HL-60/S4 treated with retinoic acid at 250 ng/mL for 4 days and 3 days (cell line): ENCODE data around the gene ZNF385C.

Source experiments
- in situ Hi-C: fragments of 300-500 bp; cut with MboI; formaldehyde crosslinking; loops from 2 replicates; pipeline ENCODE4 v1.7.0; 2022; ENCODE audit warnings: low sequenced_read_pairs

The ZNF385C gene

GRCh38 chr17:42110301-42111264 lies 12.3 kb upstream of the ZNF385C start:
- in situ Hi-C loops = loop anchor here (10.0 to 25.0 kb wide), 2 partner anchors 146 to 373 kb away; partner anchors contain the start of genes CNP and HAP1

- in situ Hi-C loops = loop anchor here (25.0 kb wide), 1 partner anchor 372 kb away; the partner anchor contains the start of gene HAP1
Observed at GRCh38 chr17:42109086-42109485, 10.8 kb upstream of the ZNF385C start.

- in situ Hi-C loops = loop anchor here (25.0 kb wide), 1 partner anchor 371 kb away; the partner anchor contains the start of gene HAP1
Observed at GRCh38 chr17:42107597-42108576, 9.6 kb upstream of the ZNF385C start.

- in situ Hi-C loops = loop anchor here (25.0 kb wide), 1 partner anchor 370 kb away; the partner anchor contains the start of gene HAP1
Observed at GRCh38 chr17:42107124-42107523, 8.9 kb upstream of the ZNF385C start.

- in situ Hi-C loops = loop anchor here (25.0 kb wide), 1 partner anchor 369 kb away; the partner anchor contains the start of gene HAP1
Observed at GRCh38 chr17:42106009-42106408, 7.7 kb upstream of the ZNF385C start.

- in situ Hi-C loops = loop anchor here (25.0 kb wide), 1 partner anchor 367 kb away; the partner anchor contains the start of gene HAP1
Observed at GRCh38 chr17:42104264-42104663, 6.0 kb upstream of the ZNF385C start.

GRCh38 chr17:42103221-42103954 lies 5.1 kb upstream of the ZNF385C start:
- in situ Hi-C loops = loop anchor here (25.0 kb wide), 1 partner anchor 366 kb away; the partner anchor contains the start of gene HAP1

GRCh38 chr17:42101513-42102292 lies 3.4 kb upstream of the ZNF385C start:
- in situ Hi-C loops = loop anchor here (25.0 kb wide), 1 partner anchor 364 kb away; the partner anchor contains the start of gene HAP1

GRCh38 chr17:42098730-42099399 lies 592 bp upstream of the ZNF385C start:
- in situ Hi-C loops = no loop called here

GRCh38 chr17:42096360-42097111 lies 1.7 kb downstream of the ZNF385C start:
- in situ Hi-C loops = no loop called here

GRCh38 chr17:42094375-42095069 lies 3.8 kb downstream of the ZNF385C start:
- in situ Hi-C loops = no loop called here

GRCh38 chr17:42092939-42093338 lies 5.3 kb downstream of the ZNF385C start:
- in situ Hi-C loops = no loop called here

- in situ Hi-C loops = no loop called here
Observed at GRCh38 chr17:42090964-42091790, 7.1 kb downstream of the ZNF385C start.

- in situ Hi-C loops = no loop called here
Observed at GRCh38 chr17:42088736-42089135, 9.5 kb downstream of the ZNF385C start.

GRCh38 chr17:42087736-42088705 lies 10.3 kb downstream of the ZNF385C start:
- in situ Hi-C loops = no loop called here
